ENCODE results near the gene RPS6KB1. TPM values are rescaled to one million over a fixed set of nuclear protein-coding genes. Genes with fewer than 3 reads are reported as not detected.

Gene RPS6KB1
- total and polyA plus RNA-seq, 10 of the 15 experiments (the other 5 are each of a cell fraction or from before 2014, with no cell fraction given) = 6.6 to 33.2 (median 26.0) TPM

GRCh38 chr17:59892924-59893675 is at the start of gene RPS6KB1, which contains the start of gene TUBD1 (continued):
- TF ChIP-seq SUZ12 (IDR thresholded peaks at IDR 0.05; ENCODE audit: unreplicated experiment) (no peak), WRNIP1 (IDR thresholded peaks at IDR 0.05; ENCODE audit: borderline replicate concordance, low read depth, low read length) (no peak), CBX5 (IDR thresholded peaks at IDR 0.05; ENCODE audit: low read depth) (no peak), EED (IDR thresholded peaks at IDR 0.05; ENCODE audit: low read depth) (no peak; the same call in 1 of the 2 replicates), BACH1 (IDR thresholded peaks at IDR 0.05; ENCODE audit: borderline replicate concordance) (no peak; the same call in 1 of the 2 replicates), BRCA1 (IDR thresholded peaks at IDR 0.05; ENCODE audit: low read depth, low read length) (no peak), ELK1 (IDR thresholded peaks at IDR 0.05; ENCODE audit: low read depth, low read length) (no peak), RAD51 (IDR thresholded peaks at IDR 0.05) (no peak), BCL3 (IDR thresholded peaks at IDR 0.05; ENCODE audit: borderline replicate concordance, insufficient read depth, low read depth, low read length, poor library complexity, severe bottlenecking) (no peak), NFYB (IDR thresholded peaks at IDR 0.05; ENCODE audit: insufficient read depth, low read depth, low read length) (no peak), POLR2AphosphoS5 (IDR thresholded peaks at IDR 0.05; ENCODE audit: low read length) (peak; percentile 97), ETV6 (conservative IDR thresholded peaks at IDR 0.05 in 1 of 2, IDR thresholded peaks at IDR 0.05 in 1 of 2; ENCODE audit: borderline replicate concordance in 1 of 2, low read depth in 1 of 2) (peak in 1 of 2 experiments; percentile 63; a peak in 2 of 4 replicates), MTA3 (IDR thresholded peaks at IDR 0.05; ENCODE audit: borderline replicate concordance, low read length) (no peak), MTA2 (IDR thresholded peaks at IDR 0.05; ENCODE audit: low read depth) (no peak), KAT2A (conservative IDR thresholded peaks at IDR 0.05; ENCODE audit: control insufficient read depth, low read depth, low read length) (no peak), POLR2A (IDR thresholded peaks at IDR 0.05; ENCODE audit: low read depth, low read length) (peak; percentile 100)
- TF ChIP-seq, protein P1, sequence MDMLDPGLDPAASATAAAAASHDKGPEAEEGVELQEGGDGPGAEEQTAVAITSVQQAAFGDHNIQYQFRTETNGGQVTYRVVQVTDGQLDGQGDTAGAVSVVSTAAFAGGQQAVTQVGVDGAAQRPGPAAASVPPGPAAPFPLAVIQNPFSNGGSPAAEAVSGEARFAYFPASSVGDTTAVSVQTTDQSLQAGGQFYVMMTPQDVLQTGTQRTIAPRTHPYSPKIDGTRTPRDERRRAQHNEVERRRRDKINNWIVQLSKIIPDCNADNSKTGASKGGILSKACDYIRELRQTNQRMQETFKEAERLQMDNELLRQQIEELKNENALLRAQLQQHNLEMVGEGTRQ (IDR thresholded peaks at IDR 0.05; ENCODE audit: borderline replicate concordance, low read depth, low read length) = no peak
- TF ChIP-seq, protein P2, sequence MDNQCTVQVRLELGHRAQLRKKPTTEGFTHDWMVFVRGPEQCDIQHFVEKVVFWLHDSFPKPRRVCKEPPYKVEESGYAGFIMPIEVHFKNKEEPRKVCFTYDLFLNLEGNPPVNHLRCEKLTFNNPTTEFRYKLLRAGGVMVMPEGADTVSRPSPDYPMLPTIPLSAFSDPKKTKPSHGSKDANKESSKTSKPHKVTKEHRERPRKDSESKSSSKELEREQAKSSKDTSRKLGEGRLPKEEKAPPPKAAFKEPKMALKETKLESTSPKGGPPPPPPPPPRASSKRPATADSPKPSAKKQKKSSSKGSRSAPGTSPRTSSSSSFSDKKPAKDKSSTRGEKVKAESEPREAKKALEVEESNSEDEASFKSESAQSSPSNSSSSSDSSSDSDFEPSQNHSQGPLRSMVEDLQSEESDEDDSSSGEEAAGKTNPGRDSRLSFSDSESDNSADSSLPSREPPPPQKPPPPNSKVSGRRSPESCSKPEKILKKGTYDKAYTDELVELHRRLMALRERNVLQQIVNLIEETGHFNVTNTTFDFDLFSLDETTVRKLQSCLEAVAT (IDR thresholded peaks at IDR 0.05) = 0 out of 2 replicates have a peak, but pooled peaks have one; percentile 56
- TF ChIP-seq, protein P3, sequence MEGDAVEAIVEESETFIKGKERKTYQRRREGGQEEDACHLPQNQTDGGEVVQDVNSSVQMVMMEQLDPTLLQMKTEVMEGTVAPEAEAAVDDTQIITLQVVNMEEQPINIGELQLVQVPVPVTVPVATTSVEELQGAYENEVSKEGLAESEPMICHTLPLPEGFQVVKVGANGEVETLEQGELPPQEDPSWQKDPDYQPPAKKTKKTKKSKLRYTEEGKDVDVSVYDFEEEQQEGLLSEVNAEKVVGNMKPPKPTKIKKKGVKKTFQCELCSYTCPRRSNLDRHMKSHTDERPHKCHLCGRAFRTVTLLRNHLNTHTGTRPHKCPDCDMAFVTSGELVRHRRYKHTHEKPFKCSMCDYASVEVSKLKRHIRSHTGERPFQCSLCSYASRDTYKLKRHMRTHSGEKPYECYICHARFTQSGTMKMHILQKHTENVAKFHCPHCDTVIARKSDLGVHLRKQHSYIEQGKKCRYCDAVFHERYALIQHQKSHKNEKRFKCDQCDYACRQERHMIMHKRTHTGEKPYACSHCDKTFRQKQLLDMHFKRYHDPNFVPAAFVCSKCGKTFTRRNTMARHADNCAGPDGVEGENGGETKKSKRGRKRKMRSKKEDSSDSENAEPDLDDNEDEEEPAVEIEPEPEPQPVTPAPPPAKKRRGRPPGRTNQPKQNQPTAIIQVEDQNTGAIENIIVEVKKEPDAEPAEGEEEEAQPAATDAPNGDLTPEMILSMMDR (IDR thresholded peaks at IDR 0.05 in 2 of 3, conservative IDR thresholded peaks at IDR 0.05 in 1 of 3; ENCODE audit: control insufficient read depth in 2 of 3, extremely low read depth in 1 of 3, insufficient read depth in 1 of 3, low read depth in 3 of 3, low read length in 3 of 3) = no peak
- TF ChIP-seq, protein P4, sequence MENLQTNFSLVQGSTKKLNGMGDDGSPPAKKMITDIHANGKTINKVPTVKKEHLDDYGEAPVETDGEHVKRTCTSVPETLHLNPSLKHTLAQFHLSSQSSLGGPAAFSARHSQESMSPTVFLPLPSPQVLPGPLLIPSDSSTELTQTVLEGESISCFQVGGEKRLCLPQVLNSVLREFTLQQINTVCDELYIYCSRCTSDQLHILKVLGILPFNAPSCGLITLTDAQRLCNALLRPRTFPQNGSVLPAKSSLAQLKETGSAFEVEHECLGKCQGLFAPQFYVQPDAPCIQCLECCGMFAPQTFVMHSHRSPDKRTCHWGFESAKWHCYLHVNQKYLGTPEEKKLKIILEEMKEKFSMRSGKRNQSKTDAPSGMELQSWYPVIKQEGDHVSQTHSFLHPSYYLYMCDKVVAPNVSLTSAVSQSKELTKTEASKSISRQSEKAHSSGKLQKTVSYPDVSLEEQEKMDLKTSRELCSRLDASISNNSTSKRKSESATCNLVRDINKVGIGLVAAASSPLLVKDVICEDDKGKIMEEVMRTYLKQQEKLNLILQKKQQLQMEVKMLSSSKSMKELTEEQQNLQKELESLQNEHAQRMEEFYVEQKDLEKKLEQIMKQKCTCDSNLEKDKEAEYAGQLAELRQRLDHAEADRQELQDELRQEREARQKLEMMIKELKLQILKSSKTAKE (IDR thresholded peaks at IDR 0.05; ENCODE audit: low read depth, poor library complexity, severe bottlenecking) = no peak

All from GM12878 (cell line).